ENCODE data around the gene PDGFB.

Gene PDGFB

GRCh38 chr22:39276440-39277141, 31.8 kb upstream of the PDGFB start:
- no peak for DNase-seq

GRCh38 chr22:39275814-39276439, 31.1 kb upstream of the PDGFB start:
- no peak for DNase-seq

- no peak for DNase-seq
These were observed 29.4 kb upstream of the PDGFB start for GRCh38 chr22:39273950-39274887.

GRCh38 chr22:39270792-39271191, 26.0 kb upstream of the PDGFB start:
- DNase-seq: no peak

GRCh38 chr22:39270280-39270679, 25.5 kb upstream of the PDGFB start:
- DNase-seq: no peak

GRCh38 chr22:39269095-39269790, 24.5 kb upstream of the PDGFB start:
- no peak for DNase-seq

- DNase-seq: no peak
These were observed 23.9 kb upstream of the PDGFB start for GRCh38 chr22:39268645-39269044.

GRCh38 chr22:39267974-39268373, 23.2 kb upstream of the PDGFB start:
- no peak for DNase-seq

- DNase-seq: no peak
These were observed 21.7 kb upstream of the PDGFB start for GRCh38 chr22:39266398-39267030.

GRCh38 chr22:39265143-39265886, 20.5 kb upstream of the PDGFB start:
- no peak for DNase-seq

- no peak for DNase-seq
These were observed 19.7 kb upstream of the PDGFB start for GRCh38 chr22:39264349-39265038.

GRCh38 chr22:39263626-39264348, 19.0 kb upstream of the PDGFB start:
- DNase-seq: no peak

GRCh38 chr22:39259666-39260065, 14.9 kb upstream of the PDGFB start:
- DNase-seq: no peak

GRCh38 chr22:39257901-39258475, 13.2 kb upstream of the PDGFB start:
- no peak for DNase-seq

GRCh38 chr22:39256979-39257378, 12.2 kb upstream of the PDGFB start:
- no peak for DNase-seq

GRCh38 chr22:39256186-39256552, 11.4 kb upstream of the PDGFB start:
- no peak for DNase-seq

- no peak for DNase-seq
These were observed 10.8 kb upstream of the PDGFB start for GRCh38 chr22:39255449-39256185.

GRCh38 chr22:39254789-39255298, 10.1 kb upstream of the PDGFB start:
- DNase-seq: no peak

GRCh38 chr22:39254122-39254521, 9.3 kb upstream of the PDGFB start:
- DNase-seq: no peak
